GM21381 (cell line): ENCODE measurements around the gene ARMCX6.
"Not testable (repeated sequence)": the region's sequence is repeated elsewhere in the genome, so short reads cannot be mapped to it uniquely, and the experiment has no call there.

Source experiments
- ATAC-seq: cut with Tn5 transposase; IDR thresholded peaks from one replicate; pipeline ENCODE4 v1.9.1; 2021; ENCODE audit warnings: mild to moderate bottlenecking, moderate library complexity; ENCODE audit not compliant: unreplicated experiment

Gene ARMCX6

DNA sequence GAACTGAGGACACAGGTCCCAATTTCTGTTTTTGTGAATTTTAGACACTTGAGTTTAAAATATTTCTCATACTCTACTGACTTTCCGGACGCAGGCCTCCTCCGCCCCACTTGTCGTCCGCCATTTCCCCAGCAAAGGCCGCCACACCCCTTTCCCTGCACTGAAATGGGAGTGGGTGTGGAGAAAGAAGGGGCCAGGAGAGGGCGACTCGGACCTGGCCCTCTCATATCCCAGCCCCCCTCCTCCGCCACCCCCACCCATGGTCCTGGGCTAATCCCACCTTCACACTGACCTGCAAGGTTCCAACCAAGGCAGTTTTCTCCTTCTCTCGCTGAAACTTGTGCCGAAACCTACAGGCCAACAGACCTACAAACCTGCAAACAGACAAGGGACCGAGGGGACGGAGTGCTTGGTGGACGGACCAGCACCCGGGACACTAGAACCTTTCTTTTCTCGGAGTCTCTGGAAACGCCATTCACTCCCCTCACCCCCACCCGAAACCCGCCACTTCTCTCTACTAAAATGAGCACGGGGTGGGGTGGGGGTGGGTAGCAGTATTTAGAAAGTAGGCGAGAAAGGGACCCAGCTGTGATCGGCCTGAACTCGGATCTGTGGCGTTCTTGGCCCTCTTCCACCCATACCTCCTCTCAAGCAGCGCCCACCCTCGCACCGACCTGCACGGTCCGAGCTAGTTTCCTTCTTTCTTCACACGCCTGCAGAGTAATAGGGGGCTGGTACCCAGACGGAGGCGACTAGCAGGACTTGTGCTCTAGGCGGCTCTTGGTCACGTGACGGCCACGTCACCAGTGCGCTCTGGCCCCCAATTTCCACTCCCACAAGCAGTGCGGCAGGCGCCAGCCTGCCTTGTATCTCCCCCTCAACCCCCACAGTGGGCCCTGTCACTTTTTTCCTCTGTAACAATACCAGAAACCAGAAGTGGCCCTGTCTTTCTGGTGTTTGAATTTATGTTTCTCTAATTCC, at the start of gene ARMCX6:
TSS of gene ARMCX6 (minus strand) at position 790 of the 981 bp plus-strand sequence. CDS start 1,380 bp downstream, outside the sequence.
- ATAC-seq: peak; percentile 91

DNA sequence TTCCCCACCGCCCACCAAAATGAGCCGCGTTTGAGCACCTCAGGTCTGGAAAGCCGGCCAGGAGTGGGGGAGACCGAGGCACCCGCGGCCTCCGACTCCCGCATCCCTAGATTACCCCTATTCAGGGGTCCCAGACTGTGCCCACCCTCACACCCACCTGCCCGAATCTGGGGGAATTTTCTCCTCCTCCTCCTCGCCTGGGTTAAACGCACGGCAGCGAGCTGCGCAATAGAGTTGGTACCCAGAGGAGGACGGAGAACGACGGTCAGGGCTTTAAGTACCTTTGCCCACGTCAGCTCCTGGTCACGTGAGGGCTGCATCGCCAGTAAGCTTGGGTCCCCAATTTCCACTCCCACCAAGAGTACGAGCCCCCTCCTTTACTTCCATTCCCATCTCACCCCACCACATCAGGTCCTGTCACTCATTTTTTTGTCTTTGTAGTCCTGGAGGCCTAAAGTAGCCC, 41.8 kb upstream of the ARMCX6 start, which contains the start of gene ARMCX2:
TSS of gene ARMCX2 (minus strand) at position 250 of the 463 bp plus-strand sequence. CDS start 2,262 bp downstream, outside the sequence.
- ATAC-seq: no peak

DNA sequence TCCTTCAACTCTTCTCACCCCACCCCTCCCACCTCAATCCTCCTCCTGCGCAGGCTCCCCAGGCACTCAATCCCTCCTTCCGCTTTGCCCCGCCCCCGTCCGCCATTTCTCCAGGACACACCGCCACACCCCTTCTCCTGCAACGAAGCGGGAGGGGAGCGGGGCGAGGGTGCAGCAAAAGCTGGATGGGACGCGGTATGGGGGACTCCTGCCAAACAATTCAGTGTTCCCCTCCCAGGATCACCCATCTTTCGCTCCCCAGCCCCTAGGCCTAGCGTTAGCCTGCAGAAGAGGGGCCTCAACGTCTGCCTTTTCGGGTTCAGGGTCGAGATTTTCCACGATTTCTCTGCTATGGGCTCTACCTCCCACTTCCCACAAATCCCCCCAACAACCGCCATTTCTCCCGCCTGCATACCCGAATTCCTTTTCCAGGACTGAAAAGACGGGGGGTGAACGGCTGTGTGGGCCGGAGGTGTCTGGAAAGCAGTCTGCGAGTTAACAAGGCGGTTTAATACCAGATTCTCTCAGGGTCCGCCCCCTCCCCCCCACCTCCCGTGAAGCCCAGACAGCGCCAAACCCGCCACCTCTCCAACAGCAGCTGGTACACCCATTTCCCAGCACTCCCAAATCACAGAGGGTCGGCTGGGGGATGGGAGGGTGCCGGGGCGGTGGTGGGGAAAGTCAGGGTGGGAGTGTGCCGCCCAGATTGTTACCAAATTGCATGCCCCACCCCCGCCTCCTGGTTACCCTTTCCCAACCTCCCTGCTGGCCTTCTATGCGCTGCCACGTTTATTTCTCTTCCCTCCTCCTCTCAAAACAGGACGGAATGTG, 41.1 kb upstream of the ARMCX6 start:
- peak; percentile 56 for ATAC-seq

- no peak for ATAC-seq
Measured at GRCh38 chrX:101657495-101657894, 39.7 kb upstream of the ARMCX6 start.

DNA sequence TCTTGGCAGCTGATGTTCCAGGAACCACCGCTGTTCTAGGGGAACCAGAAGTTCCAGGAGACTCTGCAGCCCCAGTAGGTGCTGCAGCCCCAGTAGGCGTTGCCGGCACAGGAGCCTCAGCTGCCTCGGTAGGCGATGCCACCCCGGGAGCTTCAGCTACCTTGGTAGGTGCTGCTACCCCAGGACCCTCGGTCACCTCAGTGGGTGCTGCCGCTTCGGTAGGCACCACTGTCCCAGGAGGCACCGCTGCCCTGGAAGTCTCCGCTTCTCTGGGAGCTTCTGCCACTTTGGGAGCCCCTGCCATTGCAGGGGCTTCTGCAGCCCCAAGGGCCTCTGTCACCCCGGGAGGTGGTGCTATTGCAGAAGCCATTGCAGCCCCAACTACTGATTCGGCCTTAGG, 39.0 kb upstream of the ARMCX6 start:
- no peak for ATAC-seq

GRCh38 chrX:101655534-101655933, 37.7 kb upstream of the ARMCX6 start:
- ATAC-seq: no peak

GRCh38 chrX:101647716-101648115, 29.9 kb upstream of the ARMCX6 start:
- ATAC-seq: not testable (repeated sequence)

- ATAC-seq: no peak
Measured at GRCh38 chrX:101642093-101642492, 24.3 kb upstream of the ARMCX6 start.

DNA sequence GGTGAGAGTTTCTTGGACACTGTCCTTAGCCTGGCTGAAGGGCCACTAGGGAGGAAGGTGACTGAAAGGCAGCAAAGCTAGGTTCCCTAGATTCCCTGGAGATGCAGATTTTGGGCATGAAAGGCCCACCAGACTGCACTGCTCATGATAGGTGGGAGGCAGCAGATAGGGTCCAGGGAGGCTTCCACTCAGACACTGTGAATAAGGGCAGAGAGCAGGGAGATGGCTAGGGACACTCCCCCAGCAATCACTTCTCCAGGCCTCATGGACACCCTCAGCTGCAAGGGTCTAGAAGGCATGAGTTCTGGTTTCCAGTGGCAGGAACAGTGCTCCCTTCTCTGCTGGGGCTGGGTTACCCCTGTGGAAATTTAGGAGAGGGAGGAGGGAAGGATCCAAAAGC, 21.8 kb upstream of the ARMCX6 start:
- ATAC-seq: no peak

DNA sequence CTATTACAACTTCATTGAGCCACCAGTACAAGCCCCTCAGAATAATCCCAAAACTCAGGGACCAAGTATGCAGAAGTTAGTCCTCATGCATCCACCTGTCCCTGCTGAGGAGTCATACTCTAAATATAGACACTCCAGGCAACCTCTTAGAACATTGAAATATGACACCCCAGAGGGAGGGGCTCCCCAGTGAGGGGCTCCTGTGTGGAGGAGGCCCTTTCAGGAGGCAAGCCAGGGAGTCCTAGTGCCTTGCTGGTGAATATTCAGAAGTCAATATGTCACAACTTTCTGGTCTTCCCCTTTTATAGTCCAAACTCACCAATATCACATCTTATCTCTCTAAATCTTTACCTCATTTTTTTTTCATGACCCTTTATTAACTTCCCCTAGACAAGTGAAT, 1.6 kb upstream of the ARMCX6 start:
- no peak for ATAC-seq

- ATAC-seq: no peak
Measured at GRCh38 chrX:101605728-101606127, 12.1 kb downstream of the ARMCX6 start.

GRCh38 chrX:101605146-101605545, 12.7 kb downstream of the ARMCX6 start:
- no peak for ATAC-seq

DNA sequence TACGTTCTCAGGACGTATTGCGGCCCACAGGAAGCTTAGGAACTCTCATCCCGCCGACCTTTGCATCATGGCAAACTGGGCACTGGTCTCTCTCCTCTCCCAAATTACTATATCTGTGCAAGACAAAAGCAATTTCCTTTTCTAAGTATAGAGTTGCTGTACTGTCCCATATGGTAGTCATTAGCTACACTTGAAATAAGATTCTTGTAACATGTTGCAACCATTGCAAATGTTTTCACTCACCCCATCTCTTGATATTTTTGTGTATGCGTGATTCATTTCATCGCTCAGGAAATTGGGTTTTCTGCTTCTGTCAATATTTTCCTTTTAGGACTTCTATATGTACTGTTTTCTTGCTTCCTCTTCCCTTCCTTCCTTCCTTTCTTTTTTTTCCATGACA, 15.7 kb downstream of the ARMCX6 start:
- no peak for ATAC-seq

GRCh38 chrX:101599592-101599991, 18.2 kb downstream of the ARMCX6 start:
- not testable (repeated sequence) for ATAC-seq

DNA sequence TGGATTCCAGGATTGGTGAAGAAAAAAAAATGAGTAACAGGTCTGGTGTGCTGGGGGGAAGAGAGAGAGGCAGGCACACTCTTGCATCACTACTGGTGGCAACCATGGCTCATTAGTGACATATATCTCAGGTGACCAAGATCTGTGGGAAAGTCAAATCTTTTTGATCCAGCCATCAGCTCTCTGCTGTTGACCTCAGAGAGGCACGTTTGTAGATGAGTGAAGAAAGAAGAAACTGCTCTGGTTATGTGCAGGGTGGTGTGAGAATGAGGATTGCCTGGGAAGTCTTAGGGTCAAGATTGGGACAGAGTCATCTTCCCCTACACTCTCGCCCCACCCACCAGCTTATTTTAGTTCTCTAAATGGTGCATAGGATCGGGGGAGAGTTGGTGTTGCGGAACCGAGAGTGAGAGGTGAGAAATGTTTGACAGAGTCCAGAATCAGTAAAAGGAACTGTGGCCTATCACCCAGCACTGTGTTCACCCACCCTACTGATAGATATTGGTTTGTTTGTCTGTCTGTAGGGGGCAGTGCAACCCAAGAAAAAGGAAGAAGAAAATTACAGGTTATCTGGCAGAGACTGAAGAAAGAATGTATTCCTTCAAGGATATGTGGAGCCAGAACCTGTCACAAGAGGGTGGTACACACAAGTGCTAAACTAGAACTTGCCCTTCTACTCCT, 21.9 kb downstream of the ARMCX6 start:
- peak; percentile 98 for ATAC-seq
